ENCODE data around the gene TTLL3.

GRCh38 chr3:9782770-9783169 lies 27.3 kb upstream of the TTLL3 start:
- TF ChIP-seq, protein P1, sequence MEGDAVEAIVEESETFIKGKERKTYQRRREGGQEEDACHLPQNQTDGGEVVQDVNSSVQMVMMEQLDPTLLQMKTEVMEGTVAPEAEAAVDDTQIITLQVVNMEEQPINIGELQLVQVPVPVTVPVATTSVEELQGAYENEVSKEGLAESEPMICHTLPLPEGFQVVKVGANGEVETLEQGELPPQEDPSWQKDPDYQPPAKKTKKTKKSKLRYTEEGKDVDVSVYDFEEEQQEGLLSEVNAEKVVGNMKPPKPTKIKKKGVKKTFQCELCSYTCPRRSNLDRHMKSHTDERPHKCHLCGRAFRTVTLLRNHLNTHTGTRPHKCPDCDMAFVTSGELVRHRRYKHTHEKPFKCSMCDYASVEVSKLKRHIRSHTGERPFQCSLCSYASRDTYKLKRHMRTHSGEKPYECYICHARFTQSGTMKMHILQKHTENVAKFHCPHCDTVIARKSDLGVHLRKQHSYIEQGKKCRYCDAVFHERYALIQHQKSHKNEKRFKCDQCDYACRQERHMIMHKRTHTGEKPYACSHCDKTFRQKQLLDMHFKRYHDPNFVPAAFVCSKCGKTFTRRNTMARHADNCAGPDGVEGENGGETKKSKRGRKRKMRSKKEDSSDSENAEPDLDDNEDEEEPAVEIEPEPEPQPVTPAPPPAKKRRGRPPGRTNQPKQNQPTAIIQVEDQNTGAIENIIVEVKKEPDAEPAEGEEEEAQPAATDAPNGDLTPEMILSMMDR (conservative IDR thresholded peaks at IDR 0.05; ENCODE audit: low read depth, low read length) = no peak
- TF ChIP-seq RCOR1 (IDR thresholded peaks at IDR 0.05; ENCODE audit: insufficient replicate concordance, low read length) (no peak), MXI1 (IDR thresholded peaks at IDR 0.05; ENCODE audit: borderline replicate concordance, low read depth, low read length) (no peak), MAZ (IDR thresholded peaks at IDR 0.05; ENCODE audit: borderline replicate concordance, low read depth, low read length) (no peak), MAFK (IDR thresholded peaks at IDR 0.05; ENCODE audit: low read depth, low read length) (no peak), POLR2A (IDR thresholded peaks at IDR 0.05; ENCODE audit: low read depth, low read length) (no peak), RAD21 (IDR thresholded peaks at IDR 0.05; ENCODE audit: low read length) (no peak), CHD1 (IDR thresholded peaks at IDR 0.05; ENCODE audit: low read depth, low read length) (no peak), CEBPB (IDR thresholded peaks at IDR 0.05; ENCODE audit: low read depth, low read length) (no peak), SMC3 (IDR thresholded peaks at IDR 0.05; ENCODE audit: low read depth, low read length) (no peak), BHLHE40 (IDR thresholded peaks at IDR 0.05; ENCODE audit: low read depth, low read length) (no peak)
- TF ChIP-seq, protein P2, sequence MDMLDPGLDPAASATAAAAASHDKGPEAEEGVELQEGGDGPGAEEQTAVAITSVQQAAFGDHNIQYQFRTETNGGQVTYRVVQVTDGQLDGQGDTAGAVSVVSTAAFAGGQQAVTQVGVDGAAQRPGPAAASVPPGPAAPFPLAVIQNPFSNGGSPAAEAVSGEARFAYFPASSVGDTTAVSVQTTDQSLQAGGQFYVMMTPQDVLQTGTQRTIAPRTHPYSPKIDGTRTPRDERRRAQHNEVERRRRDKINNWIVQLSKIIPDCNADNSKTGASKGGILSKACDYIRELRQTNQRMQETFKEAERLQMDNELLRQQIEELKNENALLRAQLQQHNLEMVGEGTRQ (IDR thresholded peaks at IDR 0.05; ENCODE audit: low read depth, low read length) = no peak
